SK-N-SH treated with all-trans-retinoic acid at 6 μM for 48 hours (cell line): ENCODE measurements around the gene MRPL16.

Experiments
- ATAC-seq: fragments of 200-7000 bp; cut with Tn5 transposase; 3 replicates; pipeline ENCODE4 v1.9.1; 2020; ENCODE audit warnings: mild to moderate bottlenecking, moderate library complexity
- ARNTL ChIP-seq: fragments of 450-650 bp; formaldehyde crosslinking; IDR thresholded peaks from 2 replicates; pipeline ENCODE4 v1.5.0; 2020; ENCODE audit warnings: low read depth, mild to moderate bottlenecking, moderate library complexity, borderline replicate concordance
- CSDC2 ChIP-seq: fragments of 250-450 bp; sonication (Bioruptor Pico); IDR thresholded peaks from 2 replicates; pipeline ENCODE4 v1.5.0; 2020; ENCODE audit warnings: mild to moderate bottlenecking, moderate library complexity
- GLIS3 ChIP-seq: fragments of 250-450 bp; sonication (Bioruptor Pico); IDR thresholded peaks from 2 replicates; pipeline ENCODE4 v1.5.0; 2020; ENCODE audit warnings: mild to moderate bottlenecking, moderate library complexity
- OSR1 ChIP-seq: fragments of 250-450 bp; sonication (Bioruptor Pico); IDR thresholded peaks from 2 replicates; pipeline ENCODE4 v1.8.0; 2022; ENCODE audit warnings: moderate library complexity, mild to moderate bottlenecking, inconsistent platforms
- POU6F1 ChIP-seq: fragments of 250-450 bp; sonication (Bioruptor Pico); IDR thresholded peaks from 2 replicates; pipeline ENCODE4 v1.8.0; 2021; ENCODE audit warnings: low read depth, mild to moderate bottlenecking, moderate library complexity, borderline replicate concordance
- PPARA ChIP-seq: fragments of 250-450 bp; sonication (Bioruptor Pico); IDR thresholded peaks from 2 replicates; pipeline ENCODE4 v1.5.0; 2020; ENCODE audit warnings: mild to moderate bottlenecking, borderline replicate concordance
- RARB ChIP-seq: fragments of 250-450 bp; sonication (Bioruptor Pico); IDR thresholded peaks from 2 replicates; pipeline ENCODE4 v1.8.0; 2021; ENCODE audit warnings: mild to moderate bottlenecking, moderate library complexity
- SNAI2 ChIP-seq: fragments of 250-450 bp; sonication (Bioruptor Pico); IDR thresholded peaks from 2 replicates; pipeline ENCODE4 v1.5.0; 2020; ENCODE audit warnings: mild to moderate bottlenecking, moderate library complexity
- TCF4 ChIP-seq: fragments of 250-450 bp; sonication (Bioruptor Pico); IDR thresholded peaks from 2 replicates; pipeline ENCODE4 v1.8.0; 2021; ENCODE audit warnings: mild to moderate bottlenecking, moderate library complexity, borderline replicate concordance
- TOX ChIP-seq: fragments of 250-450 bp; sonication (Bioruptor Pico); IDR thresholded peaks from 2 replicates; pipeline ENCODE4 v1.8.0; 2021; ENCODE audit warnings: mild to moderate bottlenecking, moderate library complexity, borderline replicate concordance
- ZC3H10 ChIP-seq: fragments of 250-450 bp; sonication (Bioruptor Pico); IDR thresholded peaks from 2 replicates; pipeline ENCODE4 v1.5.1; 2021; ENCODE audit warnings: mild to moderate bottlenecking, moderate library complexity
- ZFP3 ChIP-seq: fragments of 250-450 bp; sonication (Bioruptor Pico); IDR thresholded peaks from 2 replicates; pipeline ENCODE4 v1.5.0; 2020; ENCODE audit warnings: mild to moderate bottlenecking, moderate library complexity
- ZFP30 ChIP-seq: fragments of 450-650 bp; formaldehyde crosslinking; IDR thresholded peaks from 2 replicates; pipeline ENCODE4 v1.5.0; 2022; ENCODE audit warnings: mild to moderate bottlenecking, moderate library complexity
- ZNF565 ChIP-seq: fragments of 450-650 bp; formaldehyde crosslinking; conservative IDR thresholded peaks from 2 replicates; pipeline ENCODE4 v1.5.0; 2020; ENCODE audit warnings: low read depth, mild to moderate bottlenecking, moderate library complexity
- ZNF70 ChIP-seq: fragments of 450-650 bp; formaldehyde crosslinking; IDR thresholded peaks from 2 replicates; pipeline ENCODE4 v1.5.0; 2020; ENCODE audit warnings: mild to moderate bottlenecking, moderate library complexity
- ZNF8 ChIP-seq: fragments of 450-650 bp; formaldehyde crosslinking; IDR thresholded peaks from 2 replicates; pipeline ENCODE4 v1.5.0; 2020; ENCODE audit warnings: mild to moderate bottlenecking, moderate library complexity
- TF ChIP-seq, protein P1 (sequence below): fragments of 250-450 bp; sonication (Bioruptor Pico); IDR thresholded peaks from 2 replicates; pipeline ENCODE4 v1.8.0; 2020; ENCODE audit warnings: mild to moderate bottlenecking, moderate library complexity, borderline replicate concordance
- TF ChIP-seq, protein P2 (sequence below): fragments of 250-450 bp; sonication (Bioruptor Pico); IDR thresholded peaks from 2 replicates; pipeline ENCODE4 v1.5.1; 2021; ENCODE audit warnings: mild to moderate bottlenecking, moderate library complexity

Gene MRPL16

DNA sequence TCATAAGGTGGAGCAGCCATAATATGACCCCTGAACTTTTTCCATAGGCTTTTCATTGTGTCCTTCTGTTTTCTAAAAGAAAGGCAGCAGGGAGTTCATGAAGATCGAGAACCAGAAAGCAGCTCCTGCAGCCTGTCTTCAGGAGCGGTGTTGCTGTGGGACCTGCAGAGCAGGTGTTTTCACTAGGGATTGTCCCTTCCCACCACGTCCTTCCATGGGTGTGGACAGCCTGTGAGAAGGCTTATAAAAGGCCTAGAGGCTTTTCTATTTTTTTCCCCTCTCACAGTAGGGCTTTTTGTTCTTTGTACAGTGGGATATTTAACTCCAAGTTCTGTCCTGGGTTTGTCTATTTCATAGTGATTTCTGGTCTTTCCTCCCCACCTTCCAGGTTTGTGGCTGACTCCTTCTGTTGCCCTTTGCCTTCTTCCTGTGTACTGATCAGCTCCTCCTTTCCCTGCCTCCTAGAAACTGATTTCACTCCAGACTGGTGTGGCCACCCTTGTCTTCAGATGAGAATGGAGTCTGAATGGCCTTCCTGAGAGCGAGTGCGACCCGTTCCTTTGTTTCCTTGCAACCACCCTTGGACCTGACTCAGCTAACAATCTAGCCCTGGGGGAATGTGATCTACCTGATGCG is 10.1 kb downstream of the MRPL16 start:
- TF ChIP-seq OSR1 (CRISPR knock-in tag) (no peak), TCF4 (CRISPR knock-in tag) (no peak), ZC3H10 (CRISPR knock-in tag) (no peak)
- TF ChIP-seq, protein P1, sequence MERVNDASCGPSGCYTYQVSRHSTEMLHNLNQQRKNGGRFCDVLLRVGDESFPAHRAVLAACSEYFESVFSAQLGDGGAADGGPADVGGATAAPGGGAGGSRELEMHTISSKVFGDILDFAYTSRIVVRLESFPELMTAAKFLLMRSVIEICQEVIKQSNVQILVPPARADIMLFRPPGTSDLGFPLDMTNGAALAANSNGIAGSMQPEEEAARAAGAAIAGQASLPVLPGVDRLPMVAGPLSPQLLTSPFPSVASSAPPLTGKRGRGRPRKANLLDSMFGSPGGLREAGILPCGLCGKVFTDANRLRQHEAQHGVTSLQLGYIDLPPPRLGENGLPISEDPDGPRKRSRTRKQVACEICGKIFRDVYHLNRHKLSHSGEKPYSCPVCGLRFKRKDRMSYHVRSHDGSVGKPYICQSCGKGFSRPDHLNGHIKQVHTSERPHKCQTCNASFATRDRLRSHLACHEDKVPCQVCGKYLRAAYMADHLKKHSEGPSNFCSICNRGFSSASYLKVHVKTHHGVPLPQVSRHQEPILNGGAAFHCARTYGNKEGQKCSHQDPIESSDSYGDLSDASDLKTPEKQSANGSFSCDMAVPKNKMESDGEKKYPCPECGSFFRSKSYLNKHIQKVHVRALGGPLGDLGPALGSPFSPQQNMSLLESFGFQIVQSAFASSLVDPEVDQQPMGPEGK (CRISPR knock-in tag) = no peak
- ATAC-seq = no peak

DNA sequence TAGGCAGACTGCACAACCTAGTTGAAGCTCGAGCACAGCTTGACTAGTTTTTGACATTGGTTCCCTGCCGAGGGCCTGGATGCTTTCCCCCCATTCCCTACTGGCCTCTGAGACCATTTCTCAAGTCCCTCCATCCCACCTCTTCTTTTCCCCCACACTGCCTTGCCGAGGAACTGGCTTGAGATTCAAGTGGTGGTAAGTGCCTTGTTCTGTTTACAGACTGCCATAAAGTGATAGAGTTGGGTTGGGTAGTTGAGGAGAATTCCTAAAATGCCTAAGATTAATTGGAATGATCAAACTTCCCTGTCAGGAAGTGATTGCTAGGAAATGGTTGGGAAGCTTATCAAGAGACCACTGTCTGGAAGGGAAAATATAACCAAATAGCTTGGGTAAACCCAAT is 16.2 kb downstream of the MRPL16 start:
- ATAC-seq = no peak
- TF ChIP-seq, protein P2, sequence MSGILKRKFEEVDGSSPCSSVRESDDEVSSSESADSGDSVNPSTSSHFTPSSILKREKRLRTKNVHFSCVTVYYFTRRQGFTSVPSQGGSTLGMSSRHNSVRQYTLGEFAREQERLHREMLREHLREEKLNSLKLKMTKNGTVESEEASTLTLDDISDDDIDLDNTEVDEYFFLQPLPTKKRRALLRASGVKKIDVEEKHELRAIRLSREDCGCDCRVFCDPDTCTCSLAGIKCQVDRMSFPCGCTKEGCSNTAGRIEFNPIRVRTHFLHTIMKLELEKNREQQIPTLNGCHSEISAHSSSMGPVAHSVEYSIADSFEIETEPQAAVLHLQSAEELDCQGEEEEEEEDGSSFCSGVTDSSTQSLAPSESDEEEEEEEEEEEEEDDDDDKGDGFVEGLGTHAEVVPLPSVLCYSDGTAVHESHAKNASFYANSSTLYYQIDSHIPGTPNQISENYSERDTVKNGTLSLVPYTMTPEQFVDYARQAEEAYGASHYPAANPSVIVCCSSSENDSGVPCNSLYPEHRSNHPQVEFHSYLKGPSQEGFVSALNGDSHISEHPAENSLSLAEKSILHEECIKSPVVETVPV = no peak

GRCh38 chr11:59792507-59792906 is 18.1 kb downstream of the MRPL16 start:
- TF ChIP-seq PPARA (no peak), POU6F1 (CRISPR knock-in tag) (no peak), ZNF565 (CRISPR knock-in tag) (no peak), SNAI2 (CRISPR knock-in tag) (no peak), OSR1 (CRISPR knock-in tag) (no peak), ZFP30 (CRISPR knock-in tag) (no peak), RARB (CRISPR knock-in tag) (no peak), TCF4 (CRISPR knock-in tag) (no peak), GLIS3 (CRISPR knock-in tag) (no peak), ZC3H10 (CRISPR knock-in tag) (no peak), CSDC2 (CRISPR knock-in tag) (no peak), ARNTL (CRISPR knock-in tag) (no peak)
- TF ChIP-seq, protein P2 = no peak
- no peak for ATAC-seq

DNA sequence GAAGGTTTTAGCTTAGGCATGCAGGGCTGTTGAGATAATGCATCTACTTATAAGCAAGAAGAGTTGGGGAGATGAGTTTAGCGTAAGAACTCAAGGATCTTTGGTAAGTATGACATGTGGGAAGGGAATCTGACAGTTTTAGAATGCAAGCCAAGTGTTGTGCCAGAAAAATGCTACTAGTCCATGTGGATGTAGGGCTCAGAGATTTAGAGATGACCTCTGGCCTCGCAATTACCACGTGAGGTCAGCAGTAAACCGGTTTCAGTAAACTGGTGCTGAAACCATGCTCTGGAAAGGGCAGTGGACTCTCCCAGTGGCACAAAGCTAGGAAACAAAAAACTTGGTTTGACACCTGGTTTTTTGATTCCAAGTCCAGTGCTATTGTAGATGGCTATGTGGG is 18.9 kb downstream of the MRPL16 start:
- no peak for TF ChIP-seq GLIS3 (CRISPR knock-in tag)
- TF ChIP-seq, protein P1 (CRISPR knock-in tag) = no peak
- no peak for TF ChIP-seq ZNF565 (CRISPR knock-in tag)
- TF ChIP-seq TOX (CRISPR knock-in tag) = no peak
- no peak for TF ChIP-seq ZNF70
- TF ChIP-seq ARNTL (CRISPR knock-in tag) = no peak
- no peak for TF ChIP-seq PPARA
- TF ChIP-seq POU6F1 (CRISPR knock-in tag) = no peak
- TF ChIP-seq RARB (CRISPR knock-in tag) = no peak
- no peak for TF ChIP-seq ZFP3 (CRISPR knock-in tag)
- TF ChIP-seq ZNF8 (CRISPR knock-in tag) = no peak
- ATAC-seq = no peak
